Loucy (cell line): ENCODE results near the gene PLCG2.
"Not testable (repeated sequence)": the region's sequence is repeated elsewhere in the genome, so short reads cannot be mapped to it uniquely, and the experiment has no call there.

Experiments used
- EZH2phosphoT487 ChIP-seq: fragments of 200-600 bp; IDR thresholded peaks from 2 replicates; pipeline ENCODE4 v1.6.1; 2018; ENCODE audit warnings: antibody characterized with exemption, mild to moderate bottlenecking, moderate library complexity, borderline replicate concordance
- TF ChIP-seq, protein P1 (sequence below): fragments of 200-600 bp; sonication (generic); conservative IDR thresholded peaks from 2 replicates; pipeline ENCODE4 v1.5.1; 2014; ENCODE audit warnings: mild to moderate bottlenecking, antibody characterized with exemption, low read length

DNA sequence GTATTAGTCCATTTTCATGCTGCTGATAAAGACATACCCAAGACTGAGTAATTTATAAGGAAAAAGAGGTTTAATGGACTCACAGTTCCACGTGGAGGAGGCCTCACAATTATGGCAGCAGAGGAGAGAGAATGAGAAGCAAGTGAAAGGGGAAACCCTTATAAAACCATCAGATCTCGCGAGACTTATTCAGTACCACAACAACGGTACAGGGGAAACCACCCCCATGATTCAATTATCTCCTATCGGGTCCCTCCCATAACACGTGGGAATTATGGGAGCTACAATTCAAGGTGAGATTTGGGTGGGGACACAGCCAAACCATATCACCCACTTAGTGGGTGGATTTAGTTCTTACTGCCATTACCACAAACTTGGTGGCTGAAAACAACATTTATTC lies 155.6 kb downstream of the PLCG2 start:
- TF ChIP-seq, protein P1, sequence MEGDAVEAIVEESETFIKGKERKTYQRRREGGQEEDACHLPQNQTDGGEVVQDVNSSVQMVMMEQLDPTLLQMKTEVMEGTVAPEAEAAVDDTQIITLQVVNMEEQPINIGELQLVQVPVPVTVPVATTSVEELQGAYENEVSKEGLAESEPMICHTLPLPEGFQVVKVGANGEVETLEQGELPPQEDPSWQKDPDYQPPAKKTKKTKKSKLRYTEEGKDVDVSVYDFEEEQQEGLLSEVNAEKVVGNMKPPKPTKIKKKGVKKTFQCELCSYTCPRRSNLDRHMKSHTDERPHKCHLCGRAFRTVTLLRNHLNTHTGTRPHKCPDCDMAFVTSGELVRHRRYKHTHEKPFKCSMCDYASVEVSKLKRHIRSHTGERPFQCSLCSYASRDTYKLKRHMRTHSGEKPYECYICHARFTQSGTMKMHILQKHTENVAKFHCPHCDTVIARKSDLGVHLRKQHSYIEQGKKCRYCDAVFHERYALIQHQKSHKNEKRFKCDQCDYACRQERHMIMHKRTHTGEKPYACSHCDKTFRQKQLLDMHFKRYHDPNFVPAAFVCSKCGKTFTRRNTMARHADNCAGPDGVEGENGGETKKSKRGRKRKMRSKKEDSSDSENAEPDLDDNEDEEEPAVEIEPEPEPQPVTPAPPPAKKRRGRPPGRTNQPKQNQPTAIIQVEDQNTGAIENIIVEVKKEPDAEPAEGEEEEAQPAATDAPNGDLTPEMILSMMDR = not testable (repeated sequence)
- TF ChIP-seq EZH2phosphoT487 = not testable (repeated sequence)
